ENCODE measurements around the gene ASPSCR1. TPM values are rescaled to one million over a fixed set of nuclear protein-coding genes. Genes with fewer than 3 reads are reported as not detected.
A peak's percentile ranks its signal among the peaks of the same experiment; 100 is the strongest.

The ASPSCR1 gene
- total RNA-seq, 2 donors from 2014 or later = 20.6 to 41.3 TPM

GRCh38 chr17:82001571-82002056 is 24.2 kb downstream of the ASPSCR1 start:
- TF ChIP-seq, protein P1, sequence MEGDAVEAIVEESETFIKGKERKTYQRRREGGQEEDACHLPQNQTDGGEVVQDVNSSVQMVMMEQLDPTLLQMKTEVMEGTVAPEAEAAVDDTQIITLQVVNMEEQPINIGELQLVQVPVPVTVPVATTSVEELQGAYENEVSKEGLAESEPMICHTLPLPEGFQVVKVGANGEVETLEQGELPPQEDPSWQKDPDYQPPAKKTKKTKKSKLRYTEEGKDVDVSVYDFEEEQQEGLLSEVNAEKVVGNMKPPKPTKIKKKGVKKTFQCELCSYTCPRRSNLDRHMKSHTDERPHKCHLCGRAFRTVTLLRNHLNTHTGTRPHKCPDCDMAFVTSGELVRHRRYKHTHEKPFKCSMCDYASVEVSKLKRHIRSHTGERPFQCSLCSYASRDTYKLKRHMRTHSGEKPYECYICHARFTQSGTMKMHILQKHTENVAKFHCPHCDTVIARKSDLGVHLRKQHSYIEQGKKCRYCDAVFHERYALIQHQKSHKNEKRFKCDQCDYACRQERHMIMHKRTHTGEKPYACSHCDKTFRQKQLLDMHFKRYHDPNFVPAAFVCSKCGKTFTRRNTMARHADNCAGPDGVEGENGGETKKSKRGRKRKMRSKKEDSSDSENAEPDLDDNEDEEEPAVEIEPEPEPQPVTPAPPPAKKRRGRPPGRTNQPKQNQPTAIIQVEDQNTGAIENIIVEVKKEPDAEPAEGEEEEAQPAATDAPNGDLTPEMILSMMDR (IDR thresholded peaks at IDR 0.05) = no peak
- H3K27me3 ChIP-seq (replicated peaks; ENCODE audit: insufficient read depth) = no peaks in the 10 kb centered on the region
- H3K27ac ChIP-seq = no peak overlapping the region
- H3K9me3 ChIP-seq = no peaks in the 10 kb centered on the region
- H3K36me3 ChIP-seq = peaks cover 5% of the 10 kb centered on the region
- no peak for DNase-seq (ENCODE audit: low spot score)
- ATAC-seq (ENCODE audit: insufficient number of reproducible peaks, low FRiP score, low read depth) = no peak
- H3K4me3 ChIP-seq = no peak overlapping the region
- H3K4me1 ChIP-seq (ENCODE audit: control insufficient read depth in 1 of 2, low read depth in 2 of 2) = peaks cover 26 to 41% of the 10 kb centered on the region in 2 donors

GRCh38 chr17:82003411-82004381 is 26.3 kb downstream of the ASPSCR1 start:
- Histone ChIP-seq H3K27ac (peak overlapping the region; percentile 82 to 85), H3K27me3 (replicated peaks; ENCODE audit: insufficient read depth) (no peaks in the 10 kb centered on the region), H3K36me3 (no peaks in the 10 kb centered on the region), H3K9me3 (no peaks in the 10 kb centered on the region), H3K4me1 (ENCODE audit: control insufficient read depth in 1 of 2, low read depth in 2 of 2) (peaks cover 31 to 60% of the 10 kb centered on the region in 2 donors), H3K4me3 (peak overlapping the region; percentile 45)
- DNase-seq (ENCODE audit: low spot score) (peak; percentile 79), ATAC-seq (ENCODE audit: insufficient number of reproducible peaks, low FRiP score, low read depth) (peak; percentile 82)
- TF ChIP-seq, protein P1 (IDR thresholded peaks at IDR 0.05) = no peak

- no peak overlapping the region for H3K4me3 ChIP-seq
- H3K27ac ChIP-seq = peak overlapping the region; percentile 82 to 85
- H3K27me3 ChIP-seq (replicated peaks; ENCODE audit: insufficient read depth) = no peaks in the 10 kb centered on the region
- ATAC-seq (ENCODE audit: insufficient number of reproducible peaks, low FRiP score, low read depth) (no peak), DNase-seq (ENCODE audit: low spot score) (no peak)
- H3K36me3 ChIP-seq = no peaks in the 10 kb centered on the region
- TF ChIP-seq, protein P1 (IDR thresholded peaks at IDR 0.05) = no peak
- no peaks in the 10 kb centered on the region for H3K9me3 ChIP-seq
- H3K4me1 ChIP-seq (ENCODE audit: control insufficient read depth in 1 of 2, low read depth in 2 of 2) = peaks cover 31 to 60% of the 10 kb centered on the region in 2 donors
Measured at GRCh38 chr17:82004517-82005455, 27.4 kb downstream of the ASPSCR1 start.

- TF ChIP-seq, protein P1 (IDR thresholded peaks at IDR 0.05) = no peak
- Histone ChIP-seq H3K27ac (no peak overlapping the region), H3K36me3 (no peaks in the 10 kb centered on the region), H3K4me3 (no peak overlapping the region), H3K9me3 (no peaks in the 10 kb centered on the region), H3K27me3 (replicated peaks; ENCODE audit: insufficient read depth) (no peaks in the 10 kb centered on the region), H3K4me1 (ENCODE audit: control insufficient read depth in 1 of 2, low read depth in 2 of 2) (peaks cover 31 to 60% of the 10 kb centered on the region in 2 donors)
- no peak for ATAC-seq (ENCODE audit: insufficient number of reproducible peaks, low FRiP score, low read depth)
- DNase-seq (ENCODE audit: low spot score) = no peak
Measured at GRCh38 chr17:82005701-82006348, 28.4 kb downstream of the ASPSCR1 start.

All from thoracic aorta (tissue), 2 donors.